ENCODE data around the gene LHFPL3.

Gene LHFPL3

DNA sequence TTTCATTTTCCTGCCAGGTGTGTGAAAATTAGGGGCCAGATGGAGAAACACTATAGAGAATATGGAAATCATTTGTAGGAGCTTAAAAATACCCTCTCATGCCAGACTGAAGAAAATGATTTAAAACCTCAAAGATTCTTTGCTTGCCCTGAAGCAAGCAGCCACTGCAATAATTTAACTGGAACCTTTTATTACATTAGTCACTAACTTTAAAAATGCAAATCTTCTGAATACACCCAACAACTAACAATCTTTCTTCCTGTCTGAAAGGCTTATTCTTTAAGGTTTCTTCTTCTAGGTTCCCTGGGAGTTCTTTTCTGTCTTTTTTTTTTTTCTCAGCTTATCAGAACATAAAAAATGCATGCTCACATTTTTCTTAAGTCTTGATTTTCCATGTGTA is 447.1 kb downstream of the LHFPL3 start:
- no peak for TF ChIP-seq ZFX (IDR thresholded peaks at IDR 0.05)
- TF ChIP-seq, protein P1, sequence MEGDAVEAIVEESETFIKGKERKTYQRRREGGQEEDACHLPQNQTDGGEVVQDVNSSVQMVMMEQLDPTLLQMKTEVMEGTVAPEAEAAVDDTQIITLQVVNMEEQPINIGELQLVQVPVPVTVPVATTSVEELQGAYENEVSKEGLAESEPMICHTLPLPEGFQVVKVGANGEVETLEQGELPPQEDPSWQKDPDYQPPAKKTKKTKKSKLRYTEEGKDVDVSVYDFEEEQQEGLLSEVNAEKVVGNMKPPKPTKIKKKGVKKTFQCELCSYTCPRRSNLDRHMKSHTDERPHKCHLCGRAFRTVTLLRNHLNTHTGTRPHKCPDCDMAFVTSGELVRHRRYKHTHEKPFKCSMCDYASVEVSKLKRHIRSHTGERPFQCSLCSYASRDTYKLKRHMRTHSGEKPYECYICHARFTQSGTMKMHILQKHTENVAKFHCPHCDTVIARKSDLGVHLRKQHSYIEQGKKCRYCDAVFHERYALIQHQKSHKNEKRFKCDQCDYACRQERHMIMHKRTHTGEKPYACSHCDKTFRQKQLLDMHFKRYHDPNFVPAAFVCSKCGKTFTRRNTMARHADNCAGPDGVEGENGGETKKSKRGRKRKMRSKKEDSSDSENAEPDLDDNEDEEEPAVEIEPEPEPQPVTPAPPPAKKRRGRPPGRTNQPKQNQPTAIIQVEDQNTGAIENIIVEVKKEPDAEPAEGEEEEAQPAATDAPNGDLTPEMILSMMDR (conservative IDR thresholded peaks at IDR 0.05) = no peak
- no peak overlapping the region for H3K27ac ChIP-seq

DNA sequence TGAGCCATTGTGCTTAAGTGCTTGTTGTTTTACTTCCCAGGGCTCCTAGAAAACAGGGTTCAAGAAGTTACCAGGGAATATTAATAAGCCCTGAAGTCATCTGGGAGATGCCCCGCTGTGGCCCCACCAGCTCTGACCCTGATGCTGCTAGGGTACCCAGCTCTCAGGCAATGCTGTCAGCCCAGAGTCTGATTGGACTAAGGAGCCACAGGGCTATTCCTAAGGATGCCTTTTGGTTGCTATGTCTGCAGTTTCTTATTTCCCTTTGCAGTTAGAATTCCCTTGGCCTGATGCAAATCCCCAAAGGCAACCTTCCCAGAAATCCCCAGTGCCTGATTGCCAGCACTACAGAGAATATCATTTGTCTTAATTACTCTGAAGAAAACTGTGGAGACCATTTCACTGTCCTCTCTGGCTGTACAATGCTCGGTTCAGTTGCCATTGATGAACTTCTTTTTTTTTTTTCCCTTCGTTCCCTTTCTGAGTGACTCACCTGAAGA is 448.9 kb downstream of the LHFPL3 start:
- H3K27ac ChIP-seq = no peak overlapping the region

DNA sequence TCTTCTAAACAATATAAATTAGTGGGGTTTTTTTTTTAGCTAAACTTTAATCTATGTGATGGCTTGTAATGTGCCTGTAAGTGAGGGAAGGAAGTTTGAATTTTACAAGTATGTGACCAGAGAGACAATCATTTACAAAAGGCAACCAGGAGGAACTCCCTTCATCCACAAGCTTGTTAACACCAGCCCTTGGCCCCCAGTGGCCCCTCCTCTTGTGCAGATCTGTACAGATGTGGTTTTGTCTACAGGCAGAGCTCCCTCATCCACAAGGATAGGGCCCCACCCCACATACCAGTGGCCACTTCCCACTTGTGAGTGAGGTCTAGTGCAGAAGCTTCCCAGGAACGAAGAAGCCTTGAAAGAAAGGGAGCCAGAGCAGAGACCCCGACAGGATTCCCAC is 451.5 kb downstream of the LHFPL3 start:
- H3K27ac ChIP-seq = no peak overlapping the region
- no peak for TF ChIP-seq ZFX (IDR thresholded peaks at IDR 0.05)

More for the DNA sequence above, 448.9 kb downstream of the LHFPL3 start:
- TF ChIP-seq, protein P1 (conservative IDR thresholded peaks at IDR 0.05) = no peak
- TF ChIP-seq ZFX (IDR thresholded peaks at IDR 0.05) = no peak

DNA sequence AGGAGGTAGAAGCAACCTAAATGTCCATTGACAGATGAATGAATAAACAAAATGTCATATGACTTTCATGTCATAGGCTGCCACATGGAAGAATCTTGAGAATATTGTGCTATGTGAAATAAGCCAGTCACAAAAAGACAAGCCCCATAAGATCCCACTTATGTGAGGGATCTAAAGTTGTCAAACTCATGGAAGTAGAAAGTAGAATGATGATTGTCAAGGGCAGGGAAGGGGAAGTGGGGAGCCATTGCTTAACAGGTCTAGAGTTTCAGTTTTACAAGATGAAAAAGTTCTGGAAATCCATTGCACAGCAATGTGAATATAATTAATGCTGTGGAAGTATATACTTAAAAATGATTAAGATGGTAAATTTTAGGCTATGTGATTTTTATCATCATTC is 456.3 kb downstream of the LHFPL3 start:
- H3K27ac ChIP-seq = no peak overlapping the region
- no peak for TF ChIP-seq ZFX (IDR thresholded peaks at IDR 0.05)
- TF ChIP-seq, protein P1 (conservative IDR thresholded peaks at IDR 0.05) = no peak

DNA sequence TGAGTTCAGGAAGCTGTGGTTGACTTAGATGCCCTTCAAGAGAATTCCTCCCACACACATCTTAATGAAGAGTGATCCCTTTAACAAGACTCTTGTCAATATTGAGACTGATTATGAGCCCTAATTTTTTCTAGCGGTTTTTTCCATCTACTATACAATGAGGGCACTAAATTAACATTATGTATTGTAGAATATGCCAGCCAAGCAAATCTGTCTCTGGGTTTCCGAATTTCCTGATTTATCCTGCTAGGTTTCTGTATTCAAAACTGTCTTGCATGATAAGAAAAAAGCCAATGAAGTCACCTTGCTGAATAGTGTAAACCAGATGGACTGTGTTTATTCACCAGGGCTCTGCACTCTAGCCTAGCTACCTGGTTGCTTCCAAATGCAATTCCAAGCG is 461.4 kb downstream of the LHFPL3 start:
- no peak for TF ChIP-seq ZFX (IDR thresholded peaks at IDR 0.05)
- TF ChIP-seq, protein P1 (conservative IDR thresholded peaks at IDR 0.05) = no peak
- H3K27ac ChIP-seq = peak overlapping the region; percentile 57; the same call in 1 of the 2 replicates

DNA sequence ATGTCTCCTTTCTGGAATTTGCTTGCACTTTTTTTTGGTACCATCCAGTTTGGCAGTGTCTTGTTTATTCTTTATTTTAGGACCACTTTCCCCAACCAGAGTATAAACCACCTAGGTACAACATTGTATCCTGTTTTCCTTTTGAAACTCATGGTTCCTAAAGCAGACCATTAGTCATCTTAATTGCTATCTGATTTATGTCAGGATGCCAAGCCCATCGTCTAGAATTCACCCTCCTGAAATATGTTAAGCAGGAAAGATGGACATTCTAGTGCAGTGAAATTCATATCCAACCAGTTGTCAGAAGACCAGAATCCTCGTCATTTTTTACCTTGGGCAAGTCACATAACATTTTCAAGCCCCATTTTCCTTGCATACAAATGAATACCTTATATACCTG is 462.0 kb downstream of the LHFPL3 start:
- TF ChIP-seq, protein P1 (conservative IDR thresholded peaks at IDR 0.05) = no peak
- no peak for TF ChIP-seq ZFX (IDR thresholded peaks at IDR 0.05)
- H3K27ac ChIP-seq = peak overlapping the region; percentile 57; the same call in 1 of the 2 replicates

DNA sequence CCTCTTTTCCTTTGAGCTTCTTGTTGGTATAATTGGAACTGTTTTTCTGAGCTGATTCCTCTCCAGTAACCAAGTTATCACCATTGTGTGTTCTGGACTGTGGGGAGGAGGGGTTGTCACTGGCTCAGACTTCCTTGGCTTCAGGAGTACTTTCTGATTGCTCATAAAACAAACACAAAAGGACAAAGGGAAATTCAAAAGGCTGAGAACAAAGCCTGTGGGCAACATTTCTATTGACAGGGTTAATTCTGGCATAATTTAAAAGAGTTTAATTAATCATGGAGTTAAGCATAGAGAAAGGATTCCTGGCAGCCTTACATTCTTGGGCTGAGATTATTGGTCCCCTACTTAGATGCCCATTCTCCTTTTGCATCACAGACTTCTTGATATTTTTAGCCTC is 462.7 kb downstream of the LHFPL3 start:
- TF ChIP-seq, protein P1 (conservative IDR thresholded peaks at IDR 0.05) = no peak
- no peak for TF ChIP-seq ZFX (IDR thresholded peaks at IDR 0.05)
- H3K27ac ChIP-seq = peak overlapping the region; percentile 67; the same call in 1 of the 2 replicates

DNA sequence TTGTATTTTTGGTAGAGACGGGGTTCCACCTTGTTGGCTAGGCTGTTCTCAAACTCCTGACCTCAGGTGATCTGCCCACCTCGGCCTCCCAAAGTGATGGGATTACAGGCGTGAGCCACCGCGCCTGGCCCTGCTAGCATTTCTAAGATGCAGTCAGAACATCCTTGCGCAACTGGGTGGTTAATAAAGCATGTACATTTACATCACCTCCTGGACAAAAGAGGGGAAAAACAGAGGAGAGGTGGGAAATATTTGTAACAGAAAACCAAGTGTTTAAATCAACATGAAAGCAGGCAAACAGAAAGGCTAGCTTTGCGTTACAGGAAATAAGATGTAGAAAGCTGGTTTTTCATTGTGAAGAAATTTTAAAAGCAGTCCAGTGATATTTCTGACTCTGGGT is 464.7 kb downstream of the LHFPL3 start:
- no peak for TF ChIP-seq ZFX (IDR thresholded peaks at IDR 0.05)
- TF ChIP-seq, protein P1 (conservative IDR thresholded peaks at IDR 0.05) = no peak
- no peak overlapping the region for H3K27ac ChIP-seq

All from C4-2B (cell line).